PC-9 (cell line): ENCODE results near the gene RRP7A. TPM values are rescaled to one million over a fixed set of nuclear protein-coding genes. Genes with fewer than 3 reads are reported as not detected.
"Not testable (repeated sequence)": the region's sequence is repeated elsewhere in the genome, so short reads cannot be mapped to it uniquely, and the experiment has no call there.

Experiments
- BruUV-seq: library from RNA; stranded (reverse); fragments of 400-500 nt; replicated peaks from 2 replicates; lab custom pipeline; 2021; lab: Mats Ljungman, UMichigan
- CTCF ChIA-PET: fragments of 300-600 bp; sonication (Branson Sonifier 250); formaldehyde crosslinking; loops from one replicate; lab custom pipeline; 2022; ENCODE audit warnings: antibody characterized with exemption; lab: Charles Lee
- POLR2A ChIA-PET: fragments of 300-600 bp; sonication (Branson Sonifier 250); formaldehyde crosslinking; loops from one replicate; lab custom pipeline; 2022; ENCODE audit warnings: antibody characterized with exemption; ENCODE audit not compliant: unreplicated experiment; lab: Charles Lee
- DNase-seq, 2 experiments: peaks; one replicate each; pipeline versions ENCODE4 v3.0.0 to v3.0.0-alpha.2; 2015 to 2022; ENCODE audit warnings: mixed read lengths in 1 of 2
- H2AFZ ChIP-seq: fragments of 200-600 bp; sonication (generic); 2 replicates; pipeline ENCODE4 v1.8.1; 2017; ENCODE audit warnings: antibody characterized with exemption
- H3F3A ChIP-seq: fragments of 200-600 bp; sonication (generic); 2 replicates; pipeline ENCODE4 v1.8.1; 2017; ENCODE audit warnings: antibody characterized with exemption, mild to moderate bottlenecking, low read depth; ENCODE audit not compliant: insufficient read depth
- H3K27ac ChIP-seq: fragments of 200-600 bp; sonication (generic); 2 replicates; pipeline ENCODE4 v1.6.1; 2016; ENCODE audit warnings: mixed run types
- H3K27me3 ChIP-seq: fragments of 200-600 bp; sonication (generic); 2 replicates; pipeline ENCODE4 v1.6.1; 2016; ENCODE audit warnings: low read depth, mixed run types; ENCODE audit not compliant: insufficient read depth
- H3K36me3 ChIP-seq: fragments of 200-600 bp; sonication (generic); 2 replicates; pipeline ENCODE4 v1.6.1; 2016; ENCODE audit warnings: low read depth, mixed run types
- H3K4me1 ChIP-seq: fragments of 200-600 bp; sonication (generic); replicated peaks from 2 replicates; pipeline ENCODE4 v1.6.1; 2016; ENCODE audit warnings: mixed run types; ENCODE audit not compliant: insufficient read depth
- H3K4me2 ChIP-seq: fragments of 200-600 bp; sonication (generic); 2 replicates; pipeline ENCODE4 v1.6.1; 2017; ENCODE audit warnings: mixed run types
- H3K4me3 ChIP-seq: fragments of 200-600 bp; sonication (generic); 2 replicates; pipeline ENCODE4 v1.6.1; 2016; ENCODE audit warnings: mixed run types
- H3K79me2 ChIP-seq: fragments of 200-600 bp; sonication (generic); 2 replicates; pipeline ENCODE4 v1.6.1; 2017; ENCODE audit warnings: low read depth, mixed run types
- H3K9me2 ChIP-seq: fragments of 200-600 bp; sonication (generic); 2 replicates; pipeline ENCODE4 v1.8.1; 2017; ENCODE audit warnings: mild to moderate bottlenecking; ENCODE audit not compliant: insufficient read depth
- H3K9me3 ChIP-seq: fragments of 200-600 bp; sonication (generic); 2 replicates; pipeline ENCODE4 v1.8.1; 2016; ENCODE audit warnings: low read depth; ENCODE audit not compliant: insufficient read depth
- H4K20me1 ChIP-seq: fragments of 200-600 bp; sonication (generic); 2 replicates; pipeline ENCODE4 v1.8.1; 2017; ENCODE audit not compliant: insufficient read depth
- EZH2 ChIP-seq: fragments of 200-600 bp; sonication (generic); IDR thresholded peaks from 2 replicates; pipeline ENCODE4 v1.8.0; 2017; ENCODE audit warnings: antibody characterized with exemption, low read depth
- intact Hi-C: fragments of 100-400 bp; cut with micrococcal nuclease; formaldehyde crosslinking; loops from one replicate; pipeline ENCODE4 v1.10.0; 2022; ENCODE audit not compliant: unreplicated experiment
- total RNA-seq: library from RNA; stranded (reverse); gene quantifications from 2 replicates; pipeline ENCODE4 v1.2.3, GENCODE V29; 2021
- TF ChIP-seq, protein P1 (sequence below): fragments of 200-600 bp; sonication (generic); conservative IDR thresholded peaks from 2 replicates; pipeline ENCODE4 v1.6.1; 2017; ENCODE audit warnings: mixed run types, antibody characterized with exemption, mild to moderate bottlenecking, moderate library complexity

The RRP7A gene
- total RNA-seq, 1 experiment from 2014 or later: 56.6 TPM

GRCh38 chr22:42489000-42489399 is 30.6 kb downstream of the RRP7A start:
- Histone ChIP-seq H3K9me2 (no peaks in the 10 kb centered on the region), H3K4me2 (no peak overlapping the region), H4K20me1 (no peaks in the 10 kb centered on the region), H3K27me3 (peaks cover 7% of the 10 kb centered on the region), H3K27ac (no peak overlapping the region), H3F3A (peaks cover 6% of the 10 kb centered on the region; the same call in 1 of the 2 replicates), H3K36me3 (no peaks in the 10 kb centered on the region), H3K79me2 (no peaks in the 10 kb centered on the region), H3K4me1 (no peaks in the 10 kb centered on the region), H3K4me3 (no peak overlapping the region), H2AFZ (no peak overlapping the region), H3K9me3 (no peaks in the 10 kb centered on the region)
- no peak for DNase-seq
- no TSS peak for BruUV-seq
- ChIA-PET CTCF (no interaction called here), POLR2A (no interaction called here)
- no peak for TF ChIP-seq EZH2
- TF ChIP-seq, protein P1, sequence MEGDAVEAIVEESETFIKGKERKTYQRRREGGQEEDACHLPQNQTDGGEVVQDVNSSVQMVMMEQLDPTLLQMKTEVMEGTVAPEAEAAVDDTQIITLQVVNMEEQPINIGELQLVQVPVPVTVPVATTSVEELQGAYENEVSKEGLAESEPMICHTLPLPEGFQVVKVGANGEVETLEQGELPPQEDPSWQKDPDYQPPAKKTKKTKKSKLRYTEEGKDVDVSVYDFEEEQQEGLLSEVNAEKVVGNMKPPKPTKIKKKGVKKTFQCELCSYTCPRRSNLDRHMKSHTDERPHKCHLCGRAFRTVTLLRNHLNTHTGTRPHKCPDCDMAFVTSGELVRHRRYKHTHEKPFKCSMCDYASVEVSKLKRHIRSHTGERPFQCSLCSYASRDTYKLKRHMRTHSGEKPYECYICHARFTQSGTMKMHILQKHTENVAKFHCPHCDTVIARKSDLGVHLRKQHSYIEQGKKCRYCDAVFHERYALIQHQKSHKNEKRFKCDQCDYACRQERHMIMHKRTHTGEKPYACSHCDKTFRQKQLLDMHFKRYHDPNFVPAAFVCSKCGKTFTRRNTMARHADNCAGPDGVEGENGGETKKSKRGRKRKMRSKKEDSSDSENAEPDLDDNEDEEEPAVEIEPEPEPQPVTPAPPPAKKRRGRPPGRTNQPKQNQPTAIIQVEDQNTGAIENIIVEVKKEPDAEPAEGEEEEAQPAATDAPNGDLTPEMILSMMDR: no peak
- intact Hi-C loops: no loop called here

DNA sequence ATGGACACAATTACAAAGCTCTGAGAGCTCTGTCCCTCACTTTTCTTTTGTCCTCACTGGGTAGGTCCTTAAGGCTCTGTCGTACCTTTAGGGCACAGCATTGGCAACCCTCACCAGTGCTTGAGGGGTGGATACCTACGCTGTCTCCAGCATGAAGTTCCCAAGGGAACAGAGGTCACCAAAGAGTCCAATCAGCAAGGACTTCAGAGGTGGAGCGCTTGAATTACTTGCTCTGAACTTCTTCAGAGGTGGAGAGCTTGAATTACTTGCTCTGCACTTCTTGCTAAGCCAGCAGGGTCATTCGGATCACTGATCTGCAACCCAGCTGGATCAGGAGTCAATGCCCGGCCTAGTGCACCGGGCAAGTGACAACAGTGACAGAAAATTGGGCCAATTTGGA is 35.1 kb downstream of the RRP7A start:
- CTCF ChIA-PET: no interaction called here
- no peaks in the 10 kb centered on the region for H3K79me2 ChIP-seq
- H3K4me1 ChIP-seq: no peaks in the 10 kb centered on the region
- no peak overlapping the region for H2AFZ ChIP-seq
- no peak overlapping the region for H3K4me2 ChIP-seq
- H3K36me3 ChIP-seq: no peaks in the 10 kb centered on the region
- TF ChIP-seq, protein P1: no peak
- no peak for TF ChIP-seq EZH2
- H3K27ac ChIP-seq: no peak overlapping the region
- no peak overlapping the region for H3K4me3 ChIP-seq
- BruUV-seq: no TSS peak
- no peaks in the 10 kb centered on the region for H4K20me1 ChIP-seq
- POLR2A ChIA-PET: no interaction called here
- intact Hi-C loops: no loop called here
- H3F3A ChIP-seq: 0 out of 2 replicates have a peak, but pooled peaks cover 6% of the 10 kb centered on the region
- no peak for DNase-seq
- peaks cover 22% of the 10 kb centered on the region for H3K27me3 ChIP-seq
- H3K9me2 ChIP-seq: no peaks in the 10 kb centered on the region
- H3K9me3 ChIP-seq: no peaks in the 10 kb centered on the region

- H3K79me2 ChIP-seq, H3K9me2 ChIP-seq, DNase-seq, H2AFZ ChIP-seq, H3K4me2 ChIP-seq, H3K9me3 ChIP-seq, H3K27ac ChIP-seq, H3K36me3 ChIP-seq, POLR2A ChIA-PET, H3K4me1 ChIP-seq, intact Hi-C loops, CTCF ChIA-PET, H4K20me1 ChIP-seq, BruUV-seq, H3K4me3 ChIP-seq, H3F3A ChIP-seq: not testable (repeated sequence)
- peaks cover 22% of the 10 kb centered on the region for H3K27me3 ChIP-seq
Observed at GRCh38 chr22:42483610-42484223, 35.9 kb downstream of the RRP7A start.

DNA sequence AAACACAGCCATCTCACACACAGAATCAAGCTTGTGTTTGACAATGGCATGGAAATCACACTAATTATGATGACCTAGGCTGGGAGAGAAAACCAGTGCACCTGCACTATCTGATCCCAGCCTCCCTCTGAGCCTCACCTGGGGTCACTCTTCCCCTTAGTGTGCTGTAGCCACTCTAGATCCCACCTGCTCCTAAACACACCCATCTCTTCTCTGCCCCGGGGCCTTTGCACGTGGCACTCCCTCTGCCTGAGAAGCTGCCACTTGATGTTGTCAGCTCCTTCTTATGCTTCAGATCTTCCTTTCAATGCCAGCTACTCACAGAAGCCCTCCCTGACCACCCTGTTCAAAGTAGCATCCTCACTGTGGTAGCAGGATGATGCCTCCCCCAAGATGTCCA is 44.5 kb downstream of the RRP7A start:
- BruUV-seq: no TSS peak
- H3K27ac ChIP-seq: no peak overlapping the region
- H3F3A ChIP-seq: no peaks in the 10 kb centered on the region
- H3K36me3 ChIP-seq: no peaks in the 10 kb centered on the region
- H3K27me3 ChIP-seq: no peaks in the 10 kb centered on the region; the same call in 1 of the 2 replicates
- H3K79me2 ChIP-seq: no peaks in the 10 kb centered on the region
- DNase-seq: no peak
- no peaks in the 10 kb centered on the region for H3K4me1 ChIP-seq
- H4K20me1 ChIP-seq: no peaks in the 10 kb centered on the region
- TF ChIP-seq, protein P1: no peak
- no peaks in the 10 kb centered on the region for H3K9me2 ChIP-seq
- no peaks in the 10 kb centered on the region for H3K9me3 ChIP-seq
- H2AFZ ChIP-seq: no peak overlapping the region
- no peak overlapping the region for H3K4me2 ChIP-seq
- H3K4me3 ChIP-seq: no peak overlapping the region
- ChIA-PET CTCF (interaction anchor here (1.4 kb wide), 1 partner anchor 31 kb away, joined by 5 read pairs; no protein-coding TSS in a partner anchor), POLR2A (no interaction called here)
- intact Hi-C loops: no loop called here
